H1 (cell line): ENCODE results near the gene CEMIP2. TPM values are rescaled to one million over a fixed set of nuclear protein-coding genes. Genes with fewer than 3 reads are reported as not detected.

Experiments used
- CTCF ChIA-PET: fragments of 300-600 bp; sonication (Branson Sonifier 250); formaldehyde crosslinking; loops from one replicate; lab custom pipeline; 2021; ENCODE audit not compliant: partially characterized antibody; lab: Charles Lee
- POLR2A ChIA-PET: fragments of 300-600 bp; sonication (Branson Sonifier 250); formaldehyde crosslinking; loops from one replicate; lab custom pipeline; 2021; ENCODE audit warnings: inconsistent platforms; ENCODE audit not compliant: partially characterized antibody; lab: Charles Lee
- DNase-seq, 2 experiments: peaks; one replicate each; pipeline versions ENCODE4 v3.0.0 to v3.0.0-alpha.2; 2010 to 2022; ENCODE audit warnings: low spot score in 2 of 2, low read depth in 1 of 2, mixed read lengths in 1 of 2
- FAIRE-seq: peaks from 2 replicates; lab custom pipeline; 2011; peaks lifted over from hg19 to GRCh38; lab: Jason Lieb, UNC
- H2AFZ ChIP-seq: 2 replicates; pipeline ENCODE4 v1.8.1; 2012; ENCODE audit warnings: low read length, inconsistent platforms
- H2AK5ac ChIP-seq: 2 replicates; pipeline ENCODE4 v1.6.1; 2013; ENCODE audit warnings: low read depth, low read length
- H2BK120ac ChIP-seq: replicated peaks from 2 replicates; pipeline ENCODE3; 2013; ENCODE audit warnings: low read depth, low read length, inconsistent platforms
- H2BK12ac ChIP-seq: 2 replicates; pipeline ENCODE4 v1.6.1; 2013; ENCODE audit warnings: low read depth, low read length
- H2BK15ac ChIP-seq: 2 replicates; pipeline ENCODE4 v1.6.1; 2013; ENCODE audit warnings: low read length
- H2BK20ac ChIP-seq: 2 replicates; pipeline ENCODE4 v1.6.1; 2013; ENCODE audit warnings: low read length
- H2BK5ac ChIP-seq: 2 replicates; pipeline ENCODE4 v1.6.1; 2013; ENCODE audit warnings: low read depth, low read length
- H3K14ac ChIP-seq: 2 replicates; pipeline ENCODE4 v1.6.1; 2013; ENCODE audit warnings: inconsistent platforms; ENCODE audit not compliant: insufficient read length
- H3K18ac ChIP-seq: 2 replicates; pipeline ENCODE4 v1.6.1; 2013; ENCODE audit warnings: low read length; ENCODE audit errors: extremely low read depth
- H3K23ac ChIP-seq: 2 replicates; pipeline ENCODE4 v1.6.1; 2013; ENCODE audit warnings: inconsistent platforms; ENCODE audit not compliant: insufficient read length
- H3K23me2 ChIP-seq: 2 replicates; pipeline ENCODE4 v1.6.1; 2013; ENCODE audit warnings: low read depth, low read length
- H3K27ac ChIP-seq: 2 replicates; pipeline ENCODE4 v1.6.1; 2011; ENCODE audit warnings: low read depth, low read length, inconsistent platforms
- H3K27me3 ChIP-seq, 4 experiments: replicated peaks in 1 of 4; 1 replicate in 1 of 4; 2 replicates in 3 of 4; pipeline versions ENCODE4 v1.6.1 to v1.8.1; 2011 to 2013; ENCODE audit warnings: low read length in 3 of 4, mild to moderate bottlenecking in 3 of 4, inconsistent platforms in 2 of 4, mixed read lengths in 2 of 4, moderate library complexity in 1 of 4; ENCODE audit not compliant: control insufficient read depth in 3 of 4, insufficient read depth in 3 of 4; ENCODE audit errors: extremely low read depth in 1 of 4
- H3K36me3 ChIP-seq, 4 experiments: 2 replicates each; pipeline versions ENCODE4 v1.6.1 to v1.8.1; 2011 to 2013; ENCODE audit warnings: mild to moderate bottlenecking in 4 of 4, low read length in 3 of 4, moderate library complexity in 2 of 4, control low read depth in 1 of 4, inconsistent platforms in 1 of 4; ENCODE audit not compliant: insufficient read depth in 4 of 4, control insufficient read depth in 2 of 4
- H3K4ac ChIP-seq: replicated peaks from 2 replicates; pipeline ENCODE3; 2013; ENCODE audit warnings: low read length, low read depth, mixed read lengths, inconsistent platforms; ENCODE audit not compliant: insufficient read length
- H3K4me1 ChIP-seq, 4 experiments: replicated peaks in 1 of 4; 1 replicate in 1 of 4; 2 replicates in 3 of 4; pipeline versions ENCODE4 v1.6.1 to v1.8.1; 2011 to 2013; ENCODE audit warnings: low read length in 3 of 4, inconsistent platforms in 2 of 4, mixed read lengths in 1 of 4; ENCODE audit not compliant: insufficient read depth in 4 of 4, control insufficient read depth in 3 of 4
- H3K4me2 ChIP-seq, 2 experiments: 2 replicates each; pipeline versions ENCODE4 v1.6.1 to v1.8.1; 2011 to 2013; ENCODE audit warnings: low read depth in 2 of 2, low read length in 2 of 2, control low read depth in 1 of 2, inconsistent platforms in 1 of 2, mild to moderate bottlenecking in 1 of 2; ENCODE audit not compliant: insufficient read depth in 1 of 2
- H3K4me3 ChIP-seq, 4 experiments: fragments of 200-600, 300-600 bp in 1 of 4; sonication (generic), shearing (Covaris generic), sonication (Bioruptor Twin) in 1 of 4; 2 replicates each; pipeline versions ENCODE4 v1.5.1 to v1.8.1; 2011 to 2016; ENCODE audit warnings: low read length in 4 of 4, low read depth in 3 of 4, control low read depth in 2 of 4, inconsistent platforms in 2 of 4, mild to moderate bottlenecking in 2 of 4, mixed read lengths in 1 of 4, moderate library complexity in 1 of 4; ENCODE audit not compliant: insufficient read depth in 2 of 4; ENCODE audit errors: extremely low read depth in 1 of 4
- H3K56ac ChIP-seq: replicated peaks from 2 replicates; pipeline ENCODE3; 2013; ENCODE audit warnings: low read depth, mild to moderate bottlenecking, mixed read lengths, low read length, inconsistent platforms; ENCODE audit not compliant: insufficient read length
- H3K79me1 ChIP-seq: 2 replicates; pipeline ENCODE4 v1.6.1; 2013; ENCODE audit warnings: low read depth, low read length, control low read depth
- H3K79me2 ChIP-seq, 2 experiments: 2 replicates each; pipeline versions ENCODE4 v1.6.1 to v1.8.1; 2012 to 2013; ENCODE audit warnings: low read length in 2 of 2, mild to moderate bottlenecking in 2 of 2, inconsistent platforms in 1 of 2; ENCODE audit not compliant: insufficient read depth in 2 of 2, control insufficient read depth in 1 of 2
- H3K9ac ChIP-seq, 4 experiments: replicated peaks in 1 of 4; 1 replicate in 1 of 4; 2 replicates in 3 of 4; pipeline versions ENCODE4 v1.6.1 to v1.8.1; 2011 to 2013; ENCODE audit warnings: low read depth in 3 of 4, low read length in 3 of 4, control low read depth in 2 of 4, mild to moderate bottlenecking in 2 of 4, moderate library complexity in 2 of 4, inconsistent platforms in 1 of 4; ENCODE audit errors: extremely low read depth in 1 of 4
- H3K9me3 ChIP-seq, 2 experiments: 2 replicates each; pipeline versions ENCODE4 v1.6.1 to v1.8.1; 2012 to 2013; ENCODE audit warnings: mild to moderate bottlenecking in 2 of 2, moderate library complexity in 2 of 2, control low read depth in 1 of 2, inconsistent platforms in 1 of 2, low read depth in 1 of 2, low read length in 1 of 2, mixed read lengths in 1 of 2; ENCODE audit not compliant: insufficient read depth in 2 of 2
- H4K20me1 ChIP-seq, 2 experiments: replicated peaks in 1 of 2; 2 replicates each; pipeline versions ENCODE3 to v1.8.1; 2011 to 2013; ENCODE audit warnings: inconsistent platforms in 2 of 2, low read length in 2 of 2, mild to moderate bottlenecking in 1 of 2; ENCODE audit not compliant: insufficient read depth in 2 of 2, control insufficient read depth in 1 of 2
- H4K5ac ChIP-seq: 2 replicates; pipeline ENCODE4 v1.6.1; 2013; ENCODE audit warnings: low read length, low read depth, mixed read lengths, inconsistent platforms; ENCODE audit not compliant: insufficient read length
- H4K8ac ChIP-seq: 2 replicates; pipeline ENCODE4 v1.8.0; 2013; ENCODE audit warnings: mild to moderate bottlenecking, moderate library complexity, low read length, inconsistent platforms; ENCODE audit not compliant: insufficient read depth; ENCODE audit errors: extremely low read depth
- H4K91ac ChIP-seq: replicated peaks from 2 replicates; pipeline ENCODE3; 2013; ENCODE audit warnings: low read length, mixed read lengths, inconsistent platforms; ENCODE audit not compliant: insufficient read length
- SP4 ChIP-seq: IDR thresholded peaks from 2 replicates; pipeline ENCODE4 v1.6.1; 2012; ENCODE audit warnings: low read length, inconsistent platforms
- WGBS, 2 experiments: shearing (Covaris generic) in 1 of 2; methylation state at CpG; one replicate each; pipeline versions ENCODE4 v1.1.6 to v1.1.7; 2013 to 2015; ENCODE audit warnings: low lambda C conversion rate in 2 of 2, mixed read lengths in 2 of 2, inconsistent platforms in 1 of 2, low coverage in 1 of 2, missing lambda C conversion rate in 1 of 2; ENCODE audit not compliant: insufficient replicate concordance in 2 of 2, insufficient coverage in 1 of 2, insufficient read length in 1 of 2; ENCODE audit errors: extremely low coverage in 1 of 2, missing lambda C conversion rate in 1 of 2; 5-methylcytosine and 5-hydroxymethylcytosine counted together
- polyA plus RNA-seq, 7 experiments: library from polyadenylated mRNA; depleted of rRNA in 3 of 7; stranded (reverse) in 5 of 7; unstranded in 2 of 7; fragments of >200 nt in 5 of 7; fragments of 200-250 nt in 2 of 7; gene quantifications; 1 replicate in 5 of 7; 2 replicates in 1 of 7; 4 replicates in 1 of 7; pipeline versions ENCODE4 v1.2.1 to v1.2.3, GENCODE V29; 2011 to 2013; ENCODE audit warnings: missing spikeins in 2 of 7, mixed read lengths in 2 of 7
- total RNA-seq: library from RNA; stranded (reverse); fragmentation: NEBNext Ultra II Directional; extraction: Animal tissue kit (Norgen Biotek cat#: 25700); gene quantifications from 2 replicates; pipeline ENCODE4 v1.2.1, GENCODE V29; 2021

CEMIP2 gene
- total and polyA plus RNA-seq, 2 of the 8 experiments (the other 6 are each of a cell fraction or from before 2014, with no cell fraction given): 25.2 to 52.1 TPM

- Histone ChIP-seq H4K5ac (no peak overlapping the region), H3K9ac (no peak overlapping the region), H3K36me3 (no peaks in the 10 kb centered on the region), H2BK5ac (no peak overlapping the region), H3K4me3 (no peak overlapping the region), H4K8ac (no peak overlapping the region), H3K23ac (no peak overlapping the region), H3K4ac (no peak overlapping the region), H2AK5ac (no peak overlapping the region), H3K79me2 (no peaks in the 10 kb centered on the region), H3K4me2 (no peak overlapping the region), H3K79me1 (no peaks in the 10 kb centered on the region), H2BK120ac (no peak overlapping the region), H3K14ac (no peak overlapping the region), H2BK12ac (no peak overlapping the region), H4K20me1 (no peaks in the 10 kb centered on the region), H3K27ac (no peak overlapping the region), H2BK20ac (no peak overlapping the region), H3K18ac (no peak overlapping the region), H3K9me3 (no peaks in the 10 kb centered on the region), H4K91ac (no peak overlapping the region), H3K56ac (no peak overlapping the region), H3K23me2 (no peaks in the 10 kb centered on the region), H3K27me3 (no peaks in the 10 kb centered on the region; a peak in 1 of 7 replicates), H3K4me1 (peaks cover 0 to 4% (median 0%) of the 10 kb centered on the region in 4 experiments; a peak in 2 of 7 replicates), H2AFZ (no peak overlapping the region), H2BK15ac (no peak overlapping the region)
- ChIA-PET POLR2A (no interaction called here), CTCF (interaction anchor here (1.2 to 1.5 kb wide), 2 partner anchors 45 to 216 kb away, joined by 4 to 5 read pairs; no protein-coding TSS in a partner anchor)
- WGBS, 2 experiments: 91% methylated on average over 3 of the region's 3 CpGs; no CpG with 5 or more reads in 1 of the 2 experiments
- DNase-seq: no peak
- no peak for FAIRE-seq
- TF ChIP-seq SP4: no peak
Observed at GRCh38 chr9:71774920-71775319, 6.6 kb upstream of the CEMIP2 start.
